Urinary bladder (tissue), 4 donors: Measurements from ENCODE around the gene TRRAP. TPM values are rescaled to one million over a fixed set of nuclear protein-coding genes. Genes with fewer than 3 reads are reported as not detected.
A peak's percentile ranks its signal among the peaks of the same experiment; 100 is the strongest.

ENCODE experiments used
- DNase-seq: peaks from one replicate; pipeline ENCODE4 v3.0.0-alpha.2; 2015; ENCODE audit errors: extremely low spot score
- H3K27ac ChIP-seq: one replicate; pipeline ENCODE4 v1.5.1; 2013; ENCODE audit warnings: low read depth, mild to moderate bottlenecking, moderate library complexity
- H3K36me3 ChIP-seq: one replicate; pipeline ENCODE4 v1.6.1; 2013; ENCODE audit warnings: mild to moderate bottlenecking, moderate library complexity; ENCODE audit not compliant: insufficient read depth
- H3K4me1 ChIP-seq: one replicate; pipeline ENCODE4 v1.6.1; 2013; ENCODE audit warnings: mild to moderate bottlenecking, moderate library complexity; ENCODE audit not compliant: insufficient read depth
- H3K4me3 ChIP-seq: one replicate; pipeline ENCODE4 v1.5.1; 2013; ENCODE audit warnings: low read depth, low read length
- WGBS: extraction: QIAGEN DNeasy Blood & Tissue Kit; methylation state at CpG from one replicate; pipeline ENCODE4 v1.1.7; 2013; 5-methylcytosine and 5-hydroxymethylcytosine counted together
- polyA plus RNA-seq: library from polyadenylated mRNA; stranded (reverse); fragments of 200-250 nt; gene quantifications from one replicate; pipeline ENCODE4 v1.2.3, GENCODE V29; 2013
- total RNA-seq: library from RNA; depleted of rRNA; stranded (reverse); fragments of >200 nt; gene quantifications from one replicate; pipeline ENCODE4 v1.2.3, GENCODE V29; 2014
- donor health status: healthy with polysubstance abuse.
- donor health status: healthy.

TRRAP gene
- total and polyA plus RNA-seq, 2 donors: 14.2 to 35.6 TPM

GRCh38 chr7:98922392-98923187 lies 44.3 kb downstream of the TRRAP start:
- 69% methylated on average over 12 of the region's 12 CpGs for WGBS
- DNase-seq: no peak
- peaks cover 6% of the 10 kb centered on the region for H3K36me3 ChIP-seq

DNA sequence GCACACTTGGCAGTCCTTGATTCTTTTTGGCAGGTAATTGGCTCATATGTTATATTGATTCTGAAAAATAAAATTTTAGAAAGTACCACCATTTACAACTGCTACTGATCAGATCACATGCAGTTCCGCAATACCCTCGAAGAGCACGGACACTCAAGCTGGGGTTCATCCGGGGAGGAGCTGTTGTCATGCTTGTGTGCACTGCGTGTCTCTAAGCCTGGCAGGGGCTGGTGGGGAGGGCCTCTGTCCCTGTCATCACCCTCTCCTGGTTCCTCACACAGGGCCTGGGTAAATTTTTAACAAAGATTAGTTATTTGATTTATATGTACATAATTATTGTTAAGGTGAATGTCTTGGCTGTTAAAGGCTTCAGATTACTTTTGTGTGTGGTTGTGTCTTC lies 45.2 kb downstream of the TRRAP start:
- Histone ChIP-seq H3K36me3 (peaks cover 3% of the 10 kb centered on the region), H3K4me3 (no peak overlapping the region), H3K4me1 (no peaks in the 10 kb centered on the region), H3K27ac (no peak overlapping the region)
- WGBS: 96% methylated on average over 5 of the region's 5 CpGs
- DNase-seq: no peak

More at GRCh38 chr7:98922392-98923187, 44.3 kb downstream of the TRRAP start:
- Histone ChIP-seq H3K4me1 (no peaks in the 10 kb centered on the region), H3K27ac (peak overlapping the region; percentile 13), H3K4me3 (no peak overlapping the region)

DNA sequence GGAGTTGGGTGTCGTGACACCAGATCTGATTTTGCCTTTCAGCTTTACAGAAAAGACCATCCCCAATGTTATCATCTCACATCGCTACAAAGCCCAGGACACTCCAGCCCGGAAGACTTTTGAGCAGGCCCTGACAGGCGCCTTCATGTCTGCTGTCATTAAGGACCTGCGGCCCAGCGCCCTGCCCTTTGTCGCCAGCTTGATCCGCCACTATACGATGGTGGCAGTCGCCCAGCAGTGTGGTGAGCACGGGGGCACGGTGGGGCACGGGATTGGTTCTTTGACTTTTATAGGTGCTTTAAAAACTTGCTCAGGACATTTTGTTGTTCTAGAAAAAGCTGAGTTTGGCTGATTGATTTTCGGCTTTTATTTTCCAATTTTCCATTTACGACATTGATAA lies 48.8 kb downstream of the TRRAP start:
- no peak for DNase-seq
- 96% methylated on average over 15 of the region's 15 CpGs for WGBS
- Histone ChIP-seq H3K27ac (no peak overlapping the region), H3K4me3 (no peak overlapping the region), H3K36me3 (no peaks in the 10 kb centered on the region), H3K4me1 (no peaks in the 10 kb centered on the region)

GRCh38 chr7:98930464-98930863 lies 52.1 kb downstream of the TRRAP start:
- WGBS: 94% methylated on average over 10 of the region's 10 CpGs
- Histone ChIP-seq H3K4me3 (no peak overlapping the region), H3K27ac (no peak overlapping the region), H3K36me3 (no peaks in the 10 kb centered on the region), H3K4me1 (no peaks in the 10 kb centered on the region)
- no peak for DNase-seq

DNA sequence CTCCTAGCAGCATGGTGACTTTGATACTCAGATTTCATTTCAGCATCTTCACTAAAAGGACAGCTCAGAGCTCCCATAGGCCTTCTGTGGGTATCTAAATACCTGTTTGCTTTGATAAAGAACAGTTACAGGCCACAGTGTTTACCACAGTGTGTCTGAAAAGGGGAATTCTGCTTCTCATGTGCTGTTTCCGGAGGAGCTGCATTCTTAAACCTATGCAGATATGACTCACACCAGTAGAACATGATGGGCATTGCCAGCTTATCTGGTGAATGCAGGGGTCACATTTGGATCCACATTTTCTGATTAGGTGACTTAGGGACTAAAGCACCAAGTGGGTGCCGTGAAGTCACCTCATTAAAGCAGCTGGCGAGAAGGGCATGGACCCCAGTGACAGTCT lies 52.6 kb downstream of the TRRAP start:
- no peak for DNase-seq
- Histone ChIP-seq H3K36me3 (no peaks in the 10 kb centered on the region), H3K4me3 (no peak overlapping the region), H3K4me1 (no peaks in the 10 kb centered on the region), H3K27ac (no peak overlapping the region)
- WGBS: 92% methylated on average over 3 of the region's 3 CpGs

DNA sequence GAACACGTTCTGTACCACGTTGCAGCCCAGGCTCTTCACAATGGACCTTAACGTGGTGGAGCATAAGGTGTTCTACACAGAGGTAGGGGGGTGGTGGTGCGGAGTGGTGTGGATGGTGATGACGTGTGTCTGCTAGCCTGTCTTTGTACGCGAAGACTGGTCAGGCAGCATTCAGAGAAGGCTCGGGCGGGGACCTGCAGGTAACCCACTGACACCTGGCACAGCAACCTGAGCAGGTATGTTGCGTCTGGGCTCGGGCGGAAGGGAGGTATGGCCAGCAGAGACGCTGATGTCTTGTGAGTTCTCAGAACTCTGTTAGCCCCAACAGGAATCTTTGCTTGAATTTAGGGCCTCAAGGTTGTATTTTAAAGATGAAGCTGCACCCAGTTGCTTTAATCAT lies 55.0 kb downstream of the TRRAP start:
- DNase-seq: no peak
- no peaks in the 10 kb centered on the region for H3K4me1 ChIP-seq
- H3K4me3 ChIP-seq: no peak overlapping the region
- 94% methylated on average over 13 of the region's 13 CpGs for WGBS
- no peak overlapping the region for H3K27ac ChIP-seq
- H3K36me3 ChIP-seq: peaks cover 3% of the 10 kb centered on the region

DNA sequence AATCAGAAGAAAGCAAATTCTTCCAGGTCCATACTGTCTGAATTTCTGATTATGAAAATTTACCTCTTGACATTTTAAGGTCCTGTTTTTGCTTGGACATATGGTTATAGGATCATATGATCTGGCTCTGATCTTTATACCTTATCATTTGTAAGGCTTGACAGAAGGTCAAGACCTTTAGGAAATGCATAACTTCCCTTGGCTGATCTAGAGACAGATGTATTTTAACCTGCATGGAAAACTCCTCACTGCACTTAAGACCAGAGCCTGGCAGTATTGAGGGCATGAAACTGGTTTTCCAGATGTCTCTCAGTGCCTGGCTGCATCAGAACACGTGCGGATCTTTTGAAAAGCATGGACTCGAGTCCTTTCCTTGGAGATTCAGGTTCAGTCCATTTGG lies 55.9 kb downstream of the TRRAP start:
- Histone ChIP-seq H3K27ac (no peak overlapping the region), H3K4me1 (no peaks in the 10 kb centered on the region), H3K36me3 (peaks cover 3% of the 10 kb centered on the region), H3K4me3 (no peak overlapping the region)
- 83% methylated on average over 3 of the region's 3 CpGs for WGBS
- DNase-seq: no peak

- no peak overlapping the region for H3K27ac ChIP-seq
- no peak for DNase-seq
- peaks cover 6% of the 10 kb centered on the region for H3K36me3 ChIP-seq
- WGBS: 65% methylated on average over 2 of the region's 2 CpGs
- H3K4me3 ChIP-seq: no peak overlapping the region
- no peaks in the 10 kb centered on the region for H3K4me1 ChIP-seq
These were observed 57.5 kb downstream of the TRRAP start for GRCh38 chr7:98935811-98936210.

- H3K4me1 ChIP-seq: no peaks in the 10 kb centered on the region
- peaks cover 3% of the 10 kb centered on the region for H3K36me3 ChIP-seq
- no peak for DNase-seq
- H3K27ac ChIP-seq: no peak overlapping the region
- WGBS: 79% methylated on average over 6 of the region's 6 CpGs
- H3K4me3 ChIP-seq: no peak overlapping the region
These were observed 65.0 kb downstream of the TRRAP start for GRCh38 chr7:98943336-98943735.

DNA sequence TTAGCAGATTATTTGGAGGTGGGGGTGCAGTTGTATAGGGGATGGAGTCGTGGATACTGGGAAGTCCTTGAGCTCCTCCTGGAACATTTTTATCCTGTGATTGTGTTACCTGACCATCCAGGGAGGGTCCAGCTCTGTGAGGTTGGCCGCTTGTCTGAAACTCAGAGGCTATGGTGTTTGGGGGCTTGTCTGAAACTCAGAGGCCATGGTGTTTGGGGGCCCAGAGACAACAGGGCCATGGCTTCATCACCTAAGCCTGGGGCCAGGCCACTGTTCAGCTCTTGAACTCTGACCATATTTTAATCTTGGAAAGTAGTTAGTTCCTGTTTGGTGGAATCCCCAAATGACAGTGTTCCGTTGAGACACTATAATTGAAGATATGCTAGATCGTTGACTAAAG lies 66.1 kb downstream of the TRRAP start:
- WGBS: 80% methylated on average over 4 of the region's 4 CpGs
- no peak for DNase-seq
- H3K36me3 ChIP-seq: peaks cover 3% of the 10 kb centered on the region
- no peaks in the 10 kb centered on the region for H3K4me1 ChIP-seq
- H3K4me3 ChIP-seq: no peak overlapping the region
- no peak overlapping the region for H3K27ac ChIP-seq

GRCh38 chr7:98945852-98946251 lies 67.5 kb downstream of the TRRAP start:
- Histone ChIP-seq H3K27ac (no peak overlapping the region), H3K36me3 (peaks cover 3% of the 10 kb centered on the region), H3K4me3 (no peak overlapping the region), H3K4me1 (no peaks in the 10 kb centered on the region)
- DNase-seq: no peak
- 86% methylated on average over 7 of the region's 7 CpGs for WGBS

DNA sequence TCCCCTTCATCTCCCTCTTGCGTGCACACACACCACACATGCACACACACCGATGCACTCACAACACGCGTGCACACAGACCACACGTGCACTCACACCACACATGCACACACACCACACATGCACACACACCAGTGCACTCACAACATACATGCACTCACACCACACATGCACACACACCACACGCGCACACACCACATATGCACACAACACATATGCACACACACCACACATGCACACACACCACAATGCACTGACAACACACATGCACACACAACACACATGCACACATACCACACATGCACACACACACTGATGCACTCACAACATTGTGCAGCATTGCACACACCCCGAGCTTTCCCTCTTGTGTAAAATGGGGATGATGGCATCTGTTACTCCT lies 68.1 kb downstream of the TRRAP start:
- Histone ChIP-seq H3K4me1 (no peaks in the 10 kb centered on the region), H3K36me3 (peaks cover 3% of the 10 kb centered on the region), H3K27ac (no peak overlapping the region), H3K4me3 (no peak overlapping the region)
- 96% methylated on average over 8 of the region's 8 CpGs for WGBS
- DNase-seq: no peak

DNA sequence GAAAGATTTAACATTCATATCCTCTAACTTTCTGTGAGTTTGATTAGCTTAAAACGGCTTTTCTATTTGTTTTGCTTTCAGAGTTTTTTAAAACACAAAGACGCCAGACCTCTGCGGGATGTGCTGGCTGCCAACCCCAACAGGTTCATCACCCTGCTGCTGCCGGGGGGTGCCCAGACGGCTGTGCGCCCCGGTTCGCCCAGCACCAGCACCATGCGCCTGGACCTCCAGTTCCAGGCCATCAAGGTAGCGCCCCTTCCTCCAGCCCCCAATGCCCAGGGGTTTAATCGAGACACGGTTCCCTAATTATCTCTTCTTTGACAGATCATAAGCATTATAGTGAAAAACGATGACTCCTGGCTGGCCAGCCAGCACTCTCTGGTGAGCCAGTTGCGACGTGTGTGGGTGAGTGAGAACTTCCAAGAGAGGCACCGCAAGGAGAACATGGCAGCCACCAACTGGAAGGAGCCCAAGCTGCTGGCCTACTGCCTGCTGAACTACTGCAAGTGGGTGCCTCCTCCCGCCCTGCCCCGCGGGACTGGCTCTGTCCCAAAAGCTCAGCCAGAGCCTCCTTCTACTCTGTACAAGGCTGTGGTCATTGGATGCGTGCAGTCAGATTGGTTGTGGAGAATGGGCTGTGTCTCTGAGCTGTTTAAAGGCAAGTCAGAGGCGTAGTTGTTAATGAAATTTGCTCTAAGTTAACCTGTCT lies 71.2 kb downstream of the TRRAP start:
- 94% methylated on average over 21 of the region's 21 CpGs for WGBS
- Histone ChIP-seq H3K36me3 (peaks cover 3% of the 10 kb centered on the region), H3K27ac (no peak overlapping the region), H3K4me3 (no peak overlapping the region), H3K4me1 (no peaks in the 10 kb centered on the region)
- no peak for DNase-seq

GRCh38 chr7:98955992-98956391 lies 77.7 kb downstream of the TRRAP start:
- Histone ChIP-seq H3K27ac (no peak overlapping the region), H3K36me3 (peaks cover 7% of the 10 kb centered on the region), H3K4me1 (no peaks in the 10 kb centered on the region), H3K4me3 (no peak overlapping the region)
- 94% methylated on average over 19 of the region's 19 CpGs for WGBS
- no peak for DNase-seq
